HG03159 (cell line): ENCODE results near the gene NPL.

Experiments used
- ATAC-seq: cut with Tn5 transposase; IDR thresholded peaks from one replicate; pipeline ENCODE4 v1.9.1; 2021; ENCODE audit warnings: mild to moderate bottlenecking, moderate library complexity; ENCODE audit not compliant: unreplicated experiment

The NPL gene

GRCh38 chr1:182789138-182790076, at the start of gene NPL:
Gene NPL (plus strand): TSS chr1:182789773. CDS start chr1:182794372, 4,599 bp downstream.
- ATAC-seq, result peak; percentile 90

GRCh38 chr1:182740120-182740519, 49.5 kb upstream of the NPL start:
- no peak for ATAC-seq

GRCh38 chr1:182742780-182743179, 46.8 kb upstream of the NPL start:
- ATAC-seq, result no peak

- no peak for ATAC-seq
Measured at GRCh38 chr1:182752077-182752988, 37.2 kb upstream of the NPL start.

GRCh38 chr1:182754087-182754486, 35.5 kb upstream of the NPL start:
- no peak for ATAC-seq

- no peak for ATAC-seq
Measured at GRCh38 chr1:182754543-182755314, 34.8 kb upstream of the NPL start.

- no peak for ATAC-seq
Measured at GRCh38 chr1:182755632-182756031, 33.9 kb upstream of the NPL start.

- ATAC-seq, result no peak
Measured at GRCh38 chr1:182756423-182756822, 33.1 kb upstream of the NPL start.

- ATAC-seq, result no peak
Measured at GRCh38 chr1:182761396-182762395, 27.9 kb upstream of the NPL start.

GRCh38 chr1:182762536-182762935, 27.0 kb upstream of the NPL start:
- ATAC-seq, result no peak

- no peak for ATAC-seq
Measured at GRCh38 chr1:182764029-182764727, 25.4 kb upstream of the NPL start.

- ATAC-seq, result no peak
Measured at GRCh38 chr1:182765391-182765790, 24.2 kb upstream of the NPL start.

GRCh38 chr1:182766050-182766449, 23.5 kb upstream of the NPL start:
- no peak for ATAC-seq

GRCh38 chr1:182766881-182767645, 22.5 kb upstream of the NPL start:
- no peak for ATAC-seq

- no peak for ATAC-seq
Measured at GRCh38 chr1:182768963-182769362, 20.6 kb upstream of the NPL start.

- ATAC-seq, result no peak
Measured at GRCh38 chr1:182770232-182770631, 19.3 kb upstream of the NPL start.

- ATAC-seq, result no peak
Measured at GRCh38 chr1:182771187-182771984, 18.2 kb upstream of the NPL start.
